GM18520 (cell line): ENCODE data around the gene PGF.

ENCODE experiments used
- ATAC-seq: cut with Tn5 transposase; IDR thresholded peaks from one replicate; pipeline ENCODE4 v1.9.1; 2021; ENCODE audit not compliant: unreplicated experiment

The PGF gene

DNA sequence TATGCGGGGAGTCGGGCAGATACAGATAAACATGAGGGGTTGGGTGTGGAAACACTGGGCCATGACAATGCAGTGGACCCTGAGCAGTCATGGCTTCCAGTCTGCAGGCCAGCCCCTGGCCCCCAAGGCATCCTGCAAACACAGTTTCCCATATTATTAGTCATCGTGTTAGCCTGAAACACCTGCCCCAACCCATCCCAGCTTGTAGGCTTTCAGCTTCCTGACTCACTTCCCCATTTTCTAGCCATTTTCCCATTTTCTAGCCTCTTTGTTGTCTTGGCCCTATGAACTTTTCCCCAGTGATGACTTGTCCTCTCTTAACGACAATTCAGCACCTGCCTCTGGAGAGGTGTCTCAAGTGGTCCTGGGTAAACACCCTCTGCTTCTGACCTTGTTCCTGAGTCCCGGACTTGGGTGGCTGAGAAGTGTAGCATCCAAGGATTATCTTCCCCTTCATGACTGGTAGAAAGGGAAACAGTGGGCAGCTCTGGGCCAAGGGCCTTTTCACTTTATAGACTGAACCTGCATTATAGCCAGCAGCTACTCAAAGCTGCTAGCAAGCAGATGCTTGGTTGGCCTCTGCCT lies 4.3 kb upstream of the PGF start:
- no peak for ATAC-seq

DNA sequence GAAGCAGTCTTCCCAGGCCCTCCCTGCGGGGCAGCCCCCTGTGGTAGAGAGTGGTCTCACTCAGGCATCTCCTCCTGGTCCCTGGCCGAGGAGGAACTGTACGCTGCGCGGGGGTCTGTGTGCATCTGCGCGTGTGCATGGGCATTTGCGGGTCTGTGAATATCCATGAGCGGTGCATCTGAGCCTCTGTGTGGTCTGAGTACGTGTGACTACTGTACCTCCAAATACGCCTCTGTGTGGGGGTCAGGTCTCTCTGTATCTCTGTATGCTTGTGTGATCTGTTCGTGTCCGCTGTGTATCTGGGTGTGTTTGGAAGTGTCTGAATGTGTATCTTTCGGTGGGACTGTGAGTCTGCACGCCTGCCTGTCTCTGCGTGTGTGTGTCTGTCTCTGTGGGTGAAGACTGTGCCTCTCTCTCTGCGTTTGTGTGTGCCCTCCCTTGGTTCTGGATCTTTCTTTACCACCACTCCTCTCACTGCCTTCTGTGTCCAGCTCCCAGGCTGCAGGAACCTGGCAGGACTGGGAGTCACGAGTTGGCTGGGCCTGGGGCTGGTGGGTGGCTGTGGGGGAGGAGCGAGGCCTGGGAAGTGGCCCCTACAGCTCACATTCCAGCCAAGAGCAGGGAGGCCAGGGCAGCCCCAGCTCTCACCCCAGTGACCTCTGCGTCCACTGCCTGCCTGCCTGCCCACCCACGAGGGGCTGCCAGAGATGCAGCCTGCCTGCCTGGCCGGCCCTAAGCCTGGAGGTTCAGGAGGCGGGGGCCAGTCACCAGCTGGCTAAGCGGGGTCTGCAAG lies 1.1 kb upstream of the PGF start:
- ATAC-seq: no peak

DNA sequence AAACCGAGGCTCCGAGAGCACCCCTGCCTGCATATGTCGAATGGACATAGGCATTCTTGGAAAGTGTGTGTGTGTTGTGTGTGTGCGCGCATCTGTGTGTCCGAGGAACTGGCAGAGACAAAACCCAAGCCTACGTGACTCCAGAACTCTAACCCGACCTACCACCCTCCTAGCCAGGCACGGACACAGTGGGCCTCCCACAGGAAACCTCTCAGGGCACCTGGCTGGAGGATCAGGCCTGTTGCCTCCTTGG lies 556 bp upstream of the PGF start:
- ATAC-seq: no peak

DNA sequence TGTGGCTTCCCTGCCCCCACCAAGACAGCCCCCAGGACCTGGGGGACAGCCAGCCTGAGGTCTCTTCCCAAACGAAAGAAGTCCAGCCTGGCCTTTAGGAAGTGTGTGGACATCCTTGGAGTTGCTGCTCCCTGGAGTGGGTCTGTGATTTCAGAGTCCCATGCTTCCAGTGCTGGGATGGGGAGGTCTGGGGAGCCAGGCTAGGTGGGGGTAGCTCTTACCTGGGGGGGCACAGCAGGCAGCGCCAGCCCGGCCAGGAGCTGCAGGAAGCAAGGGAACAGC lies 509 bp downstream of the PGF start:
- ATAC-seq: no peak

DNA sequence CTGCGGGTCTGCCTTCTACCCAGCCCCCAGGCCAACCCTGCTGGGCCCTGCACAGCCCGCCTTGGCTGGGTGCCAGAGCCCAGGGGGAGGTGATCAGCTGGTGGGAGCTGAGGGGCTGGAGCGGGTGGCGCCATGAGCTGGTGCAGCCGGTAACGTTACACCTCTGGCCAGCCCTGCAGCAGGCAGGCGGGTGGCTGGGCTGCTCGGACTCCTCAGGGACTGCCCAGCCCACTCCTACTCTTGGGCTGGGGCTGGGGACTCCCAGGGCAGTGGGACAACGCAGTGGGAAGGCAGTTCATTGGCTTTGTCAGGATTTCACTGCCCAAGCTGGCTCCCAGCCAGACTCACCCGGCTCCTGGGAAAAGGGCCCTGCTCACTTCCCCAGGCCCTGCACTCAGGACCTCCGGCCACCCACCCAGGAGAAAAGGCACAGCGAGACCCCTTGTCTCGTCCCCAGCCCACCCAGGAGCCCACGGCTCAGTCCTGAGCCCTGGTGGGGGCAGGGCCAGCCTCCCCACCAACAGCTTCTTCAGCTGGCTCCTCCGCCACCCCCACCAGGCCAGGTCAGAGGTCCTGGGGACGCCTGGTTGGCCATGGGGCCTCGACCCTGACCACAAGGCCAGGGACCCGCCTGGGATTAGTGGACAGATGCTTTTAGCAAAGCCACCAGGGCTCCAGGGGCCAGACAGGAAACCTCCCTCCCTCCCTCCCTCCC lies 1.0 kb downstream of the PGF start:
- no peak for ATAC-seq

DNA sequence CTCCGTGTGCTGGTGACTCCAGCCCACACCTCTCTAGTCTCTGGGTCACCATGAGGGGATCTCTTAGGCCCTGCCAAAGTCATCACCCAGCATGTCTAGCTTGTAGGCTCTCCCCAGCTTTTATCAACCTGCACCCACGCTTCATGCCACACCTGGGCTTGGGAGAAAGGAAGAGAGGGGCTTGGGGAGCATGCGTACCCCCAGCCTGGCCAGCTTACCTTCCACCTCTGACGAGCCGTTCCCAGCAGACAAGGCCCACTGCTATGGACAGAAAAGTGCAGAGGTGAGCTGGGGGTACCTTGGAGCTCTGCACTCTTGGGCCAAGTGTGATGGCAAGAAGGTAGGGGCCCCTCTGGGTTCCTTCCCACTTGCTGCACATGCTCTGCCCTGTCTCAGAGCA lies 1.7 kb downstream of the PGF start:
- no peak for ATAC-seq

DNA sequence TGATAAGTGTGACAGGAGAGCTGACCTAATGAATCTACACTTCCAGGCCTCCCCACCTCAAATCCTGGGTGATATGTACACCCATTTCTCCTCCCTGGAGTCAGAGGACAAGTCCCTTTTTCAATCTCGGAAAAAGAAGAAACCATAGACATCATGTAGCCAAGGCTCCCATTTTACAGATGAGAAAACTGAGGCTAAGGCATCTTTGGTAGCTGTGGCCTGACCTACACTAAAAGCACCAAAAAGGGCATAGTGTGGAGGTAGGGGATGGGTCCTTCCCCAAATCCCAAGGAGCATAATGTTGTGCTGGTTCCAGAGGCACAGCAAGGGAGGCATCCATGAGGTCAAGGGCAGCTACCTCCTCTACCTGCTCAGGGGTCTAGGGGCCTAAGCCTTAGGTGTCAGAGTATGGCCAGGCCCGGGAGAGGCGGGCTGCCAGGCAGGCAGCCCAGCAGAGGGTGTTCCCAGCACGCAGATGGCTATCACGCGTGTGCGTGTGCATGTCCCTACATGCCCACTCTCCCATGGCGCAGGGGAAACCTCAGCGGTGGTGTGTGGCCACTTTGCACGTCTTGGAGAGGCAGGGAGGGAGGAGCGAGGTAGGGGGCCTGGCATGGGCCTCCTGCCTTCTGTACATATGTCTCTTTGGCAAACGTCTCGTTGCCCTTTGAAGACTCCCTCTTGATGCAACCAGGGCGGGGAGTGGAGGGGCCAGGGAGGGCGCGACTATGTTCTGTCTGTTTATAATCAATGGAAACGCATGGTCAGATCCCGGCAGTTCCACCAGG lies 2.5 kb downstream of the PGF start:
- ATAC-seq: no peak

DNA sequence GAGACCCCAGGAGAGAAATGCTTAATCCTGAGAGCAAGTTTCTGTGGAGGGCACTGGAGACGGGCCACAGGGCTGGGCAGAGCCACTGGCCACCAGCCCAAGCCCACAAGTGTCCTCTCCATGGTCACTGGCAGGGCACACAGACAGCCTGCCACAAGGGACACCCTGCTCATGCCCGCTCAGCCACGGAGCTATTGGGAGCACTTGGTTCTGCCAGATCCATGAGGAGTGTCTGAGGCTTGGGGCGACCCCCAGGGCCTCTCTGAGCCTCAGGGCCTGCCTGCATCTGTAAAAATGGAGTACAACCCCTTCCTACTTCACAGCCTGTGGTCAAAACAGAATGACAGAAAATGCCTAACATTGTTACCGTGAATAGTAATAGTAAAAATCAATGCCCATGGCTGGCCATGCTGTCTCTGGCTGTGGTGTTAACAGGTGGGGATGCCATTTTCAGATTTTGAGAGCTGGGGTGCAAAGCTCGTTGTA lies 3.2 kb downstream of the PGF start:
- ATAC-seq: no peak

DNA sequence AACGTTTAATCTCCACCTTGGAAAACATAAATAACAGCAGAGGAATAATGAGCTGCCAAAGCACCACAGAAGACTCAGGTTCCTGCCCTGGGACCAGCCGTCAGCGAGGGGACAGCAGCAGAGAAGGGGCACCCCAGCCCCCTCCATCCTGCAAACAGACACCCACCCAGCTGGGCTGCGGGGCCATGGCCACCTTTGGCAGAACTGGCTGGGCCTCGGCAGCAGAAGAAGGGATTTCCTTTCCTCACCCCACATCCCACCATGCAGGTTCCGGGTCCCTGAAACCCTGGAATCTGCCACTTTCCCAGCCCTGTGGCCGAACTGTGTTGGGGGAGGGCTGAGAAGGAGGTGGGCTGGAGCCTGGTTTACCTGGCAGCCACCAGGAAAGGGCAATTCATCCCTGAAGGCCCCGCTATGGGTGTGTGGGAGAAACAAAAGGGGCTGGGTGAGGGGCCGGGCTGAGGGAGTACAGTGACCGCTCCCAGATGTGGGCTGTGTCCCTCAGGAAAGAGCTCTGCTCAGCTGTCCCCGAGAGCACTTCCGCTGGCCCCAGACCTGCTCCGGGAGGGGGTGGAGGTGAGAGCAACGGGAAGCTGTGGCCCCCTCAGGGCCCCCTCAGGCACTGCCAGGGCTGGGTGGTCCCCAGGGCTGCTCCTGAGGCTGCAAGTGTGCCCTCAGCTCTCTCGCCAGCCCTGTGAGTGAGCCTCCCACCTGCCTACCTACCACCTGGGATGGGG lies 3.8 kb downstream of the PGF start:
- no peak for ATAC-seq

DNA sequence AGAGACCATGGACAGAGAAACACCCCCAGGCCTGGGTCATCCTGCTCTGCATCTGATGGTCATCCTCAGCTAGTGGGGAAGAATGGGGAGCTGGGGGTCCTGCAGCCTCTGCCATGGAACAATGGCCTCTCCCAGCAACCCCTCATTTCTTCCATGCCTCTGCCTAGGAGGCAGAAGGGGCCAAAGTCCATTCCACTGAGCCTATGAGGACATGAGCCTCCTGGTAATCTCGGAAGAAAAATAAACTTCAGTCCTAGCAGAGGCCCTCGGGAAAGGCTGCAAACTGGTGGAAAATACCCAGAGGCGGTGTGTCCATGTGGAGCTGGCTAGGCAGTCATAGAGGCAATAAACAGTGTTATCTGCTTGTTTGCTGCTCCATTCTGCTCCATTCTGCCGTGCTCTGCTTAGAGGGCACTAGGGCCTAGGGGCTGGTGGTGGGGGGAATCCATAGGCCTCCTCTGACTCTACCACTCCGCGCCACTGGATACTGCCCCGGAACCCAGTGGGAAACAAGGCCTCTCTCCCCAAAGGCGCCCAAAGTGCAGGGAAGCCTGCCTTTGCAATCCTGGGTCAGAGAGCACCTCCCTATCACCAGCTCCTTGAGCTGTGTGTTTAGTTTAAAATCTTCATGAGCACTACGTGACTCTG lies 4.5 kb downstream of the PGF start:
- no peak for ATAC-seq

DNA sequence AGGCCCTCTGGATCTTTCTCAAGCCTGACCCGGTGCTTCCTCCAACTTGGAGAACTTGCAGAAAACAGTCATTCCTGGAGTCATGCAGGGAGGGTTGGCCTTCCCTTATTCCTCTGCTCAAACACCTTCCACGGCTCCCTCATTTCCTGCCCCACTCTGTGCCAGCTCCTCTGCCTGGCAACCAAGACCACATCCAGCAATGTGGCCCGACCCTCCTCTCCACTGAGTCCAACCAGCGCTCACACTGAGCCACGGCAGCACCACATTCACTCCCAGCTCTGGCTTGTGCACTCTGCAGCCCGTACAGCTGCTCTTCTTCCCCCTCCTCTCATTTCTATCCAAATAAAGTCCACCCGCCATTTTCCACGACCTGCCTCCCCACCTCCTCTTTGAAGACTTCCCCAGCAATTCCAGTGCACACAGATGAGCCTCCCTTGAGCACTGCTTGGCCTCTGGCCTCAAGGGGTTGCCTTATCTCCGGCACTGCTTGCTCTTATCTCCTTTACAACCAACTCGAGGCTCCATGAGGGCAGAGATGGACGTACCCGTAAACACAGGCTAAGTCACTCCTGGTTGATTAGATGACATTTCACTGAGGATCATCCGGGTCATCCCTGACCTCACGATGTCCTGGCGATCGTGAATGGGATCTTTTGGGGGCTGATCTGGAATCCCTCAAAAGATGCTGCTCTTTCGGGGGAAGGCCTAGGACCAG lies 5.4 kb downstream of the PGF start:
- ATAC-seq: no peak

DNA sequence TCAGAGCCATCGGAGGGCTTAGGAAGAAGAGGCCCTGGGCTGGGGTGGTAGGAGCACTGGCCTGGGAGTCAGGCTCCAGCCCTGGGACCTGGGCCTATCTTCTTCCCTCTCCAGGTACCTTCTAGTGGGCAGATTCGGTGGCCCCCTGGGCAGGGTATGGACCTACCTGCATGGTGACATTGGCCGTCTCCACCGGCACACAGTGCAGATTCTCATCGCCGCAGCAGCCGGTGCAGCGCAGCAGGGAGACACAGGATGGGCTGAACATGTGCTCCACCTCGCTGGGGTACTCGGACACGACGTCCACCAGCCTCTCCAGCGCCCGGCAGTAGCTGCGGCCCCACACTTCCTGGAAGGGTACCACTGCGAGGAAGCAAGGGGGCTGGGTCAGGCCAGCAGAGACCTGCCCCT lies 6.2 kb downstream of the PGF start:
- ATAC-seq: no peak

DNA sequence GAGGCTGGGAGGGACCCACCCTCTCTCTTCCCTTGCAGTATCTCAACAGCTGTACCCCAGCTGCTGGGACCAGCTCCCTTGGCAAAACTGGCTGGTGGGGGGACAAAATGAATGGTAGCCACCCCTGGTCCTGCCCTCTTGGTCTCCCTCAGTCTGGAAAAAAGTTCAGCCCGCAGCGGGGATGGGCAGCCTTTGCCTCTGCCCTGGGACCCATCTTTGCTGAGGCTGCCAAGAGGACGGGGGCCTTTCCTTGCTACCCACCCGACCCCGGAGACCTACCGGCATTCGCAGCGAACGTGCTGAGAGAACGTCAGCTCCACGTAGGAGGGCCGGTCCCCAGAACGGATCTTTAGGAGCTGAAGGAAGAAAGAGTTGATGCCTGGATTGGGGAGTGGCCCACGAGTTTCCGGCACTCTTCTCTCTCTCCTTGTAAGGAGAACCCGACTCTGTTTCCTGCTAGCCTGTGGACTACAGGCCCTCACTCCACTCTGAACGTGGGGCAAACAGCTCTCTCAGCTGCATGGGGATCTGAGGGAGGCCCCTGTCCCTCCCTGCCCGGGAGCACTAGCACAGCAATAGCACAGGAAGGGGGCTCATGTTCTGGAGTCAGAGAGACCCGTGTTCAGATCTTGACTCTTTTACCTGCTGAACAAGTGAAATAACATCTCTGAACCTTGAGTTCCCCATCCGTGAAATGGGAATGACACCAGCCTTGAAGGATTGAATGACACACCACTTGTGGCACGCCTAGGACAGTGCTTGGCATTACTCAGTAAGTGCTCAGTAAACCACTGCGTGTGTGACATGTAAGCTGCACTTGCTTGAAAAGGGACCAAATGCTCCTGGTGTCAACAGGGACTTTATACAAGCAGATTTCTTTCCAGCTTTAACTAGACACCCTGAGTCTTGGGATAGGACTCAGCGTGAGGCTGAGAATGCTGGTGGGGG lies 6.9 kb downstream of the PGF start:
- no peak for ATAC-seq

DNA sequence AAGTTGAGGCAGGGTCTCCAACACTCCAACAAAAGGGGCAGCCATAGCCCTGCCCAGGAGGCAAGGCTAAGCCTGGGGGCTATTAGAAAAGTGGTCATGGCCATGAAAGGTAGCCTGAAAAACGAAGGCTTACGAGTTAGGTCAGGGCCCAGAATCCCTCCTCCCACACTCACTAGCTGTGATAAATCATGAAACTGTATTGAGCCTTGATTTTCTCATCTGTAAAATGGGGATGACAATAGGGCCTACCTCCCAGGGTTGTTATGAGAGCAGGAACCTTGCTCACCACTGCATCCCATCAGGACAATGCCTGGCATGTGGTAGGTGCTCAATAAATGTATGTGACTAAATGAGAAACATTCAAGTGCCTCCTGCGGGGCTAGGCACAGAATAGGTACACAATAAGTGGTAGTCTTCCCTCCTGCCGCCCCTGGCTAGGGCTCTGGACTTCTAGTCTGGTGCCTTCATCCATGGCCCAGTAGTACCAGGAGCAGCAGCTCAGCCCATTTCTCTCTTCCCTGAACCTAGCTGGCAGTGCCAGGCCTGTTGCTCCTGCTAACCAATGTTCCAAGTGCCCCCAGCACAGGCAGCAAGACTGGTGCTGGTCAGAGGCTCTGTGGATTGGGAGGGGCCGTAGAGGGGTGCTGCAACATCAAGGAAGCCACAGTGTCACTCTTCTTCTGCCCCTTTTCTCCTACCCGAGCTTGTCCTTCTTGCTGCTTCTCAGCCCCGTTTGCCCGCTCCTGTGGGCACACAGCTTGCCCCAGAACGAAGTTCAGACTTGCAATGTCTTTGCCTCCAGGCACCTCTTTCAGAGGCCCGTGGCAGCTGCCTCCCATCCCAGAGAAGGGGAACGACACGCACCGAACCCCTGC lies 7.8 kb downstream of the PGF start:
- no peak for ATAC-seq

DNA sequence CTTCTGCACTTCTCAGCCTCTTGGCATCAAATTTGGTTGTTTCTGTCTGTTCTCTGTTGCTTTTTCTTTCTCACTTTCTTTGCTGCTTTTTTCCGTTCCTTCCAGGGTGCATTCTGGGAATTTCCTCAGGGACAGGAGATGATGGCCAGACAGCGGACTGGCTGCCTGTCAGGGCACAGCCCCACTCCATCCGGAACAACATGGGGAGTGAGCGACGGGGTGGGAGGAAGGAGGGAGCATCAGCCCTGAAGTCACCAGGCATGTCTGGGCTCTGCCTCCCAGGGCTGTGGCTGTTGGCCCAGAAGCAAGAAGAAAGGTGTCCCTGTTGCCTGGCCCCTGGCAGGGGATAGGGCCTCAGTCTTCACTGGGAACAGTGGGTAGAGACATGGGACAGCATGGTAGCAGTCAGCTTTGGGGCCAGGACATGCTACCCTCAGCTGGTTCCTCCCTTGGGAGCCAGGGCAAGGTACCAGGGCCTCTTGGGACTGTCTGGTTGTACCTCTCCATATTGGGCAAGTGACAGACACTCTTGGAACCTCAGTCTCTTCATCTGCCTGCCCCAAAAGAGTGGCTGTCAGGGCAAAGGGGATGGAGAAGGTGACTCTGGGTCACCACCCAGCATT lies 8.6 kb downstream of the PGF start:
- ATAC-seq: no peak

DNA sequence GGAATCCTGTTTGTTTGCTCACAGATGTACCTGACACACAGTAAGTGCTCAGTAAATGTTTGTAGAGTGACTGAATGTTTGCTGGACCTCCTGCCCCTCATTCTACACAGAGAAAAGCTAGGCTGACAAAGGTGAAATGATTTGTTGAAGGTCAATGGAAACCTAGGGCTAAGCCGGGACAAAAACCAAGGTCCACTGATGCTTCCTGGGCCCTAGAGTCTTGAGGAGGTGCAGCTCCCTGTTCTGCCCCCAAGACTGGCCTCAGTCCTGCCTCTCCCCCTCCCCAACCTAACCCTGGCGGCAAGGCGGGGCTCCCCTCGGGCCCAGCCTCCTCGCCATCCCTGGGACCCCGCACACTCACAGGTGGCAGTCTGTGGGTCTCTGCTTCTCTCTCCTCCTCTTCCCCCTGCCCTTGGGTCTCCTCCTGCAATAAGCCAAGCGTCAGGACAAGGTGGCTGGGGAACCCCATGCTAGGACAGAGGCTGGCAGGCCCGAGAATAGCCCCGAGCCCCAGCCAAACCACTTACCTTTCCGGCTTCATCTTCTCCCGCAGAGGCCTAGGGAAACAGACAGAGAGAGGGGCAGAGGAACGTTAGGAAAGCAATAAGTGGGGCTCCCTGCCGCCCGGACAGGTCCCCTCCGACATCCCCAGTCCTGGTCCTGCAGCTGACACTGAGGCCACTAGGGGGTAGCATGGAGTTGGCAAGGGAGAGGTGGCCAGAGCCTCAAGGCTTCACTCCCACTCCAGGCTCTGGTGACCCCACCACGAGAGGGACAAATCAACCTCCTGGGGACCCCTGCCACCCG lies 9.3 kb downstream of the PGF start:
- ATAC-seq: no peak
